ENCODE data around the gene CAMKV.

- no peak for TF ChIP-seq GATA2 (IDR thresholded peaks at IDR 0.05; ENCODE audit: low read depth, low read length)
- TF ChIP-seq GATA3 (IDR thresholded peaks at IDR 0.05; ENCODE audit: low read depth, low read length): no peak
Observed at GRCh38 chr3:49906073-49906743, 36.5 kb upstream of the CAMKV start.
